ENCODE measurements around the gene HNRNPAB. TPM values are rescaled to one million over a fixed set of nuclear protein-coding genes. Genes with fewer than 3 reads are reported as not detected.

The HNRNPAB gene
- total and polyA plus RNA-seq, 9 of the 15 experiments (the other 6 are each of a cell fraction or from before 2014, with no cell fraction given): 34.6 to 425 (median 236) TPM

DNA sequence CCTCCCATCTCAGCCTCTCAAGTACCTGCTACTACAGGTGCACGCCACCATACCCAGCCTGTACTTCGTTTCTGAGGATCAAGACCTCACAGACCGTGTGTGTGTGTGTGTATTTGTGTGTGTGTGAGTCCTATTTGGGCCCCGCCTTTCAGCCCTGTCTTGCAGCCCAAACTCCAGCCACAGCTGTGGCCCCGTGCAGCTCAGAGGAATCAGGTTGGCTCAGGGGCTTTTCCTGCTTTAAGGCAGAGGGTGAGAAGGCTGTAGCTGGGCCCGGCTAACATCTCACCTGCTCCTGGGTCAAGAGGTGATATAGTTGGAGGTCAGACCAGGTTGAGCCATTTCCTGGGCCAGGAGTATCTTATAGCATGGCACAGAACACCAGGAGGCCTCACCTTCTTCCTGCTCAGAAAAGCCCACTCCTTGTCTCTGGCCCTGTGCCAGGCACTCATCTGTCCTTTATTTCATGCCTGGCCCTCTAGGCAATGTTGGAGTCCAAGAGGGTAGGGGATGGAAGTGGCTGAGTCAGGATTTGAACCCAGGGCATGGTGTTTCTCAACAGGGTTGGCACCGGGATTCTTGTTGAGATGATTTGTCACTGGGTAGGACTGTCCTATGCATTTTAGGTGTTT is 29.9 kb downstream of the HNRNPAB start:
- H3K27ac ChIP-seq (ENCODE audit: extremely low read depth, low read depth, low read length): no peak overlapping the region
- 0 out of 4 replicates have a peak overlapping the region, but pooled peaks of 1 of the 2 experiments have one; percentile 30 for H3K9ac ChIP-seq (ENCODE audit: insufficient read depth in 1 of 2, low read depth in 2 of 2, low read length in 2 of 2)
- peaks cover 35 to 46% of the 10 kb centered on the region in 2 experiments for H3K4me1 ChIP-seq (replicated peaks in 1 of 2; ENCODE audit: control insufficient read depth in 2 of 2, insufficient read depth in 2 of 2, low read length in 2 of 2)
- ChIA-PET CTCF (ENCODE audit: low intra/inter-chr PET ratio) (no interaction called here), POLR2A (interaction anchor here (0.5 to 1.2 kb wide), 6 partner anchors 9 to 625 kb away, joined by 3 to 8 read pairs (median 4); partner anchors contain the start of gene HNRNPAB)
- no peaks in the 10 kb centered on the region for H3K9me1 ChIP-seq (ENCODE audit: control insufficient read depth, insufficient read depth, low read length)
- ATAC-seq (no peak), FAIRE-seq (no peak), DNase-seq (ENCODE audit: extremely low read depth in 1 of 4, low spot score in 3 of 4) (no peak)
- BruUV-seq (replicated peaks): no TSS peak
- peak overlapping the region; percentile 92; the same call in 1 of the 2 replicates for H2AFZ ChIP-seq (ENCODE audit: low read depth, low read length)
- no peaks in the 10 kb centered on the region for H4K20me1 ChIP-seq (replicated peaks; ENCODE audit: control insufficient read depth, insufficient read depth, low read length)
- no peak for TF ChIP-seq ZNF184 (CRISPR knock-in tag; IDR thresholded peaks at IDR 0.05)
- TF ChIP-seq SRSF3 (IDR thresholded peaks at IDR 0.05; ENCODE audit: insufficient read depth, low read length): no peak
- TF ChIP-seq, protein P1, sequence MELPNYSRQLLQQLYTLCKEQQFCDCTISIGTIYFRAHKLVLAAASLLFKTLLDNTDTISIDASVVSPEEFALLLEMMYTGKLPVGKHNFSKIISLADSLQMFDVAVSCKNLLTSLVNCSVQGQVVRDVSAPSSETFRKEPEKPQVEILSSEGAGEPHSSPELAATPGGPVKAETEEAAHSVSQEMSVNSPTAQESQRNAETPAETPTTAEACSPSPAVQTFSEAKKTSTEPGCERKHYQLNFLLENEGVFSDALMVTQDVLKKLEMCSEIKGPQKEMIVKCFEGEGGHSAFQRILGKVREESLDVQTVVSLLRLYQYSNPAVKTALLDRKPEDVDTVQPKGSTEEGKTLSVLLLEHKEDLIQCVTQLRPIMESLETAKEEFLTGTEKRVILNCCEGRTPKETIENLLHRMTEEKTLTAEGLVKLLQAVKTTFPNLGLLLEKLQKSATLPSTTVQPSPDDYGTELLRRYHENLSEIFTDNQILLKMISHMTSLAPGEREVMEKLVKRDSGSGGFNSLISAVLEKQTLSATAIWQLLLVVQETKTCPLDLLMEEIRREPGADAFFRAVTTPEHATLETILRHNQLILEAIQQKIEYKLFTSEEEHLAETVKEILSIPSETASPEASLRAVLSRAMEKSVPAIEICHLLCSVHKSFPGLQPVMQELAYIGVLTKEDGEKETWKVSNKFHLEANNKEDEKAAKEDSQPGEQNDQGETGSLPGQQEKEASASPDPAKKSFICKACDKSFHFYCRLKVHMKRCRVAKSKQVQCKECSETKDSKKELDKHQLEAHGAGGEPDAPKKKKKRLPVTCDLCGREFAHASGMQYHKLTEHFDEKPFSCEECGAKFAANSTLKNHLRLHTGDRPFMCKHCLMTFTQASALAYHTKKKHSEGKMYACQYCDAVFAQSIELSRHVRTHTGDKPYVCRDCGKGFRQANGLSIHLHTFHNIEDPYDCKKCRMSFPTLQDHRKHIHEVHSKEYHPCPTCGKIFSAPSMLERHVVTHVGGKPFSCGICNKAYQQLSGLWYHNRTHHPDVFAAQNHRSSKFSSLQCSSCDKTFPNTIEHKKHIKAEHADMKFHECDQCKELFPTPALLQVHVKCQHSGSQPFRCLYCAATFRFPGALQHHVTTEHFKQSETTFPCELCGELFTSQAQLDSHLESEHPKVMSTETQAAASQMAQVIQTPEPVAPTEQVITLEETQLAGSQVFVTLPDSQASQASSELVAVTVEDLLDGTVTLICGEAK (IDR thresholded peaks at IDR 0.05): no peak
- TF ChIP-seq, protein P1 (CRISPR knock-in tag; IDR thresholded peaks at IDR 0.05): no peak
- peak; percentile 81 for TF ChIP-seq NFIC (IDR thresholded peaks at IDR 0.05)
- TF ChIP-seq TCF3 (CRISPR knock-in tag; IDR thresholded peaks at IDR 0.05): no peak
- in situ Hi-C loops (cut with MboI) (no loop called here), intact Hi-C loops (cut with micrococcal nuclease) (no loop called here)
- H3K4me2 ChIP-seq (ENCODE audit: insufficient read depth, low read length): no peak overlapping the region
- peaks cover 21% of the 10 kb centered on the region for H3K36me3 ChIP-seq (ENCODE audit: control insufficient read depth, insufficient read depth, low read length)
- H3K79me2 ChIP-seq (ENCODE audit: control insufficient read depth, insufficient read depth, low read length): peaks cover 30% of the 10 kb centered on the region
- H3K27me3 ChIP-seq (ENCODE audit: control insufficient read depth in 2 of 2, insufficient read depth in 2 of 2, low read length in 2 of 2): no peaks in the 10 kb centered on the region
- no peaks in the 10 kb centered on the region for H3K9me3 ChIP-seq (replicated peaks; ENCODE audit: control insufficient read depth, insufficient read depth, low read depth, low read length)
- 57% methylated on average over 7 of the region's 7 CpGs for WGBS (ENCODE audit: insufficient coverage, low coverage, missing lambda C conversion rate)
- no peak overlapping the region for H3K4me3 ChIP-seq

All from K562 (cell line).